ENCODE measurements around the gene IL27RA.

- TF ChIP-seq CTCF (conservative IDR thresholded peaks at IDR 0.05; ENCODE audit: low read length) (no peak), EZH2phosphoT487 (IDR thresholded peaks at IDR 0.05; ENCODE audit: borderline replicate concordance, low read depth, low read length) (no peak)
Measured at GRCh38 chr19:14052470-14052869, 20.9 kb downstream of the IL27RA start.

All from OCI-LY7 (cell line).